HUES64 (cell line): Measurements from ENCODE around the gene PTPRN2.

ENCODE experiments used
- H3K27ac ChIP-seq: 2 replicates; pipeline ENCODE4 v1.7.0; 2013; ENCODE audit warnings: low read depth, low read length, inconsistent platforms
- H3K27me3 ChIP-seq: 2 replicates; pipeline ENCODE4 v1.6.1; 2013; ENCODE audit warnings: mild to moderate bottlenecking, low read length; ENCODE audit not compliant: insufficient read depth
- H3K36me3 ChIP-seq: 2 replicates; pipeline ENCODE4 v1.6.1; 2013; ENCODE audit warnings: mild to moderate bottlenecking, low read length; ENCODE audit not compliant: insufficient read depth
- H3K4me1 ChIP-seq: 2 replicates; pipeline ENCODE4 v1.6.1; 2013; ENCODE audit warnings: mild to moderate bottlenecking, low read length, moderate library complexity; ENCODE audit not compliant: insufficient read depth
- H3K4me3 ChIP-seq: 2 replicates; pipeline ENCODE4 v1.5.1; 2013; ENCODE audit warnings: mild to moderate bottlenecking, low read length, moderate library complexity
- H3K9ac ChIP-seq: 2 replicates; pipeline ENCODE4 v1.6.1; 2013; ENCODE audit warnings: mild to moderate bottlenecking, low read depth, low read length
- H3K9me3 ChIP-seq: 2 replicates; pipeline ENCODE4 v1.6.1; 2013; ENCODE audit warnings: low read depth, low read length; ENCODE audit not compliant: insufficient read depth
- WGBS: fragments of 150-250, 120-280 bp; methylation state at CpG from one replicate; pipeline ENCODE4 v1.1.7; 2013; ENCODE audit warnings: missing lambda C conversion rate; 5-methylcytosine and 5-hydroxymethylcytosine counted together

Gene PTPRN2

GRCh38 chr7:157764193-157764592 lies 823.4 kb downstream of the PTPRN2 start:
- no peak overlapping the region for H3K9ac ChIP-seq
- H3K27ac ChIP-seq: no peak overlapping the region
- 75% methylated on average over 6 of the region's 6 CpGs for WGBS
- no peak overlapping the region for H3K4me3 ChIP-seq
- H3K9me3 ChIP-seq: peaks cover 79% of the 10 kb centered on the region
- H3K36me3 ChIP-seq: no peaks in the 10 kb centered on the region
- H3K27me3 ChIP-seq: no peaks in the 10 kb centered on the region
- H3K4me1 ChIP-seq: no peaks in the 10 kb centered on the region

- Histone ChIP-seq H3K9ac (no peak overlapping the region), H3K9me3 (peaks cover 79% of the 10 kb centered on the region), H3K36me3 (no peaks in the 10 kb centered on the region), H3K27ac (no peak overlapping the region), H3K4me3 (no peak overlapping the region), H3K27me3 (no peaks in the 10 kb centered on the region), H3K4me1 (no peaks in the 10 kb centered on the region)
- WGBS: 79% methylated on average over 14 of the region's 14 CpGs
Observed at GRCh38 chr7:157763279-157764000, 824.2 kb downstream of the PTPRN2 start.

GRCh38 chr7:157762824-157763223 lies 824.8 kb downstream of the PTPRN2 start:
- 94% methylated on average over 13 of the region's 13 CpGs for WGBS

DNA sequence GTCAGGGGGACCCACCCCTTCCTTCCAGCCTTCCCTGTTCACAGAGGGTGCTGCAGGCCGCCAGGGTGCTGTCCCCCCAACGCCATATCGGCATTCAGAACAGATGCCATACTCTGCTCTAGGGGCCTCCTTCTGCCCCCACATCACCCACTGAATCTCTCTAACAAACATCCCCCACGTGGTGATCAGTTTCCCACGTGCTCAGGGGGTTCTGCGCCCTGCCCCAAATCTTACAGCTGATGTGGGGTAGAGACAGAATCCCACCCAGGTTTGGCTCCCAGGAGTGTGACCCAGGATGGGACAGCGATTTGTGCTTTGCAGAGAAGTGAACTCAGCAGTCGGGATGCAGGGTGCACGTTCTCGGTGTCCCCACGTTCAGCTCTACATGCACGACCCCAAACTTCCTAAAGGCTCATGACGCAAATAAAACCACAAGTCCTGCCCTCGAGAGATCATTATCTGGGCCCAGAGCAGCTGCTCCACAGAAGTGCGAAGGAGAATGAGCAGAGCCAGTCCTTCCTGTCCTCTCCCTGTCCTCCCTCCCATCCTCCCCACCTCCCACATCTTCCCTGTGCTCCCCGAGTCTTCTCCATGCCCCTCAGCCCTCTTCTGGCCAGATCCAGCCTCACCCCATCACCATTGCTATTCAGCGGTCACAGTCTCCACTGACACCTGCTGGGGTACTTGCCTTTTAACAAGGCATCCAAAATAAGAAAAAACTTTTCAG lies 827.5 kb downstream of the PTPRN2 start:
- Histone ChIP-seq H3K27me3 (no peaks in the 10 kb centered on the region), H3K9me3 (peaks cover 75% of the 10 kb centered on the region), H3K27ac (no peak overlapping the region), H3K9ac (no peak overlapping the region), H3K36me3 (no peaks in the 10 kb centered on the region), H3K4me3 (no peak overlapping the region), H3K4me1 (no peaks in the 10 kb centered on the region)
- WGBS: 77% methylated on average over 17 of the region's 17 CpGs

More at GRCh38 chr7:157762824-157763223, 824.8 kb downstream of the PTPRN2 start:
- H3K27ac ChIP-seq: no peak overlapping the region
- H3K4me3 ChIP-seq: no peak overlapping the region
- no peaks in the 10 kb centered on the region for H3K4me1 ChIP-seq
- H3K27me3 ChIP-seq: no peaks in the 10 kb centered on the region
- no peak overlapping the region for H3K9ac ChIP-seq
- H3K36me3 ChIP-seq: no peaks in the 10 kb centered on the region
- peaks cover 79% of the 10 kb centered on the region for H3K9me3 ChIP-seq

DNA sequence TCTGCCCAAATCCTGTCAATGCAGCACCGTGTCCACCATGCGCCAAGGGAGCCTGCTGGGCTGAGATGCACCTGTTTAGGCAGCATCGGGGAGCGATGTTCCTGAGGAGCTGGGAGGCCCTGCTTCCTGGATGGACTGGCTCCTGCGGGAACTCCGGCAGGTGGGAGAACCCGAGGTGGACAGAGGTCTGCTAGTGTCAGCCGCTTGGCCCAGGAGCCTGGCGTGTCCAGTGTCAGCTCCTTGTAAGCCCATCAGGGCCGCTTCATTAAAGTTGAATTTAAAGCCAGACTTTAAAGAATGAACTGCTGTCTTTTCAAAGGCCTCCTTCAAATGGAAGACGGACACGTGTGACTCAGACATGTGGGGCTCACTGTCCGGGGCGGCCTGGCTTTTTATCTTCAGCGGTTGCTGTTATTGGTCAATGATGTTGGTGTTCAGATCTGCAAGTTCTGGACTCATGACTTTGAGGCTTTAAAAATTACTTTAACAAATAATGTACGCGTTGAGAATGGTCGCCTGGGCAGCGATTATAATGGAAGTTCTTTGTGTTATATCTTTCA lies 828.3 kb downstream of the PTPRN2 start:
- no peaks in the 10 kb centered on the region for H3K36me3 ChIP-seq

GRCh38 chr7:157758468-157759245 lies 829.0 kb downstream of the PTPRN2 start:
- Histone ChIP-seq H3K9me3 (peaks cover 75% of the 10 kb centered on the region), H3K27me3 (no peaks in the 10 kb centered on the region), H3K27ac (no peak overlapping the region), H3K4me1 (no peaks in the 10 kb centered on the region), H3K36me3 (no peaks in the 10 kb centered on the region), H3K4me3 (no peak overlapping the region), H3K9ac (no peak overlapping the region)
- 87% methylated on average over 36 of the region's 36 CpGs for WGBS

More for the DNA sequence above, 828.3 kb downstream of the PTPRN2 start:
- H3K27ac ChIP-seq: no peak overlapping the region
- peaks cover 75% of the 10 kb centered on the region for H3K9me3 ChIP-seq
- no peaks in the 10 kb centered on the region for H3K4me1 ChIP-seq
- H3K9ac ChIP-seq: no peak overlapping the region
- H3K27me3 ChIP-seq: no peaks in the 10 kb centered on the region
- H3K4me3 ChIP-seq: no peak overlapping the region
- 89% methylated on average over 19 of the region's 19 CpGs for WGBS

DNA sequence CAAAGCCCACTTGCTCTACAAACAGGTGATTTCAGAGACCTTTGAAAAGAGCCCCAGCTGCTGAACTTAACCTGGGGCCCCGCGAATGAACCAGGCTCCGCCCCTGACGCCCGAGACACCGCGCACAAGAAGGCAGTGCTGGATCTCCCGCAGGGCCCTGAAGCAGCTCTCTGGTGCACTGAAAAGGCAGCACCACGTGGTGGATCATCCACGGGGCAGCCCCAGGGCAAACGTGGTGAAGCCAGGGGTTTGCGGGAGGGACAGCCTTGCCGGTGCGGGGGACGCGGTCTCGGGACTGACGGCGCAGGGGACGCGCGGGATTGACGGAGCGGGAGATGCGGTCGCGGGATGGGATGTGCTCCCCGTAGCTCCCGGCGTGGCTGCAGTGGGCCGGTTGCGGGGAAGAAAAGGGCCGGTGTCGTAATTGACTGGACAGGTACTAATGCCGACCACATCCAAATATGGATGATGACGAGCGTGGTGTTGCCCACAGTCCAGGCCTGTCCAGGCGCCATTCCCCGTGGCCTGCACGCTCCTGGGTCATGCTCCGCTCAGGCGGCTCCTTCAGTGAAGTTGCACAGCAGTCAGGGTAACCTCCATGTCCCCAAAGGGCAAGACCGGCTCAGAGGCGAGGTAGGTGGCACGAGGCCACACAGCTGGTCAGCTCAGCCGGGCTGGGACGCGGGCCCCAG lies 829.7 kb downstream of the PTPRN2 start:
- 90% methylated on average over 48 of the region's 48 CpGs for WGBS
- peaks cover 75% of the 10 kb centered on the region for H3K9me3 ChIP-seq
- no peak overlapping the region for H3K27ac ChIP-seq
- no peak overlapping the region for H3K9ac ChIP-seq
- no peaks in the 10 kb centered on the region for H3K4me1 ChIP-seq
- H3K27me3 ChIP-seq: no peaks in the 10 kb centered on the region
- no peak overlapping the region for H3K4me3 ChIP-seq
- H3K36me3 ChIP-seq: no peaks in the 10 kb centered on the region

- H3K4me1 ChIP-seq: no peaks in the 10 kb centered on the region
- no peak overlapping the region for H3K27ac ChIP-seq
- no peaks in the 10 kb centered on the region for H3K36me3 ChIP-seq
- peaks cover 78% of the 10 kb centered on the region for H3K9me3 ChIP-seq
- no peak overlapping the region for H3K9ac ChIP-seq
- WGBS: 88% methylated on average over 21 of the region's 21 CpGs
- H3K27me3 ChIP-seq: no peaks in the 10 kb centered on the region
- H3K4me3 ChIP-seq: no peak overlapping the region
Observed at GRCh38 chr7:157757211-157757610, 830.4 kb downstream of the PTPRN2 start.

DNA sequence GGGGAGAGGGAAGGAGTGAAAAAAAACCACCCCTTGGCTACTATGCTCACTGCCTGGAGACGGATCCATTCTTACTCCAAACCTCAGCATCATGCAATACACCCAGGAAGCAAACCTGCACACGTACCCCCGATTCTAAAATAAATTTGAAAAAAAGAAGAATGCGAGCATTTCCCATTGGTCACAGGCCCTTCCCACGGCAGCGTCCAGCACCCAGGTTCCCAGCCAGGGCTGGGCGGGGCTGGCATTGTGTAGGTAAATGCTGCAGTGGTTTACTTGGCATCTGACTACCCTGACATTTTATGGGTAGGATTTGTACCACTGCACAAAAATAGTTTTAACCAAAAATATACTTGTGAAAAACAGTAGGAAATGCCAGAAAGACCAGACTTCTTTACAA lies 831.9 kb downstream of the PTPRN2 start:
- no peak overlapping the region for H3K4me3 ChIP-seq
- no peak overlapping the region for H3K9ac ChIP-seq
- WGBS: 86% methylated on average over 7 of the region's 7 CpGs
- peaks cover 92% of the 10 kb centered on the region for H3K9me3 ChIP-seq
- H3K27me3 ChIP-seq: no peaks in the 10 kb centered on the region
- no peaks in the 10 kb centered on the region for H3K36me3 ChIP-seq
- H3K27ac ChIP-seq: no peak overlapping the region
- no peaks in the 10 kb centered on the region for H3K4me1 ChIP-seq

GRCh38 chr7:157754416-157754790 lies 833.2 kb downstream of the PTPRN2 start:
- Histone ChIP-seq H3K9ac (no peak overlapping the region), H3K9me3 (peaks cover 93% of the 10 kb centered on the region), H3K36me3 (no peaks in the 10 kb centered on the region), H3K27ac (no peak overlapping the region), H3K27me3 (no peaks in the 10 kb centered on the region), H3K4me1 (no peaks in the 10 kb centered on the region), H3K4me3 (no peak overlapping the region)
- 80% methylated on average over 9 of the region's 9 CpGs for WGBS
